PC-9 (cell line): ENCODE measurements around the gene TSPAN18.

ENCODE experiments used
- EZH2 ChIP-seq: fragments of 200-600 bp; sonication (generic); IDR thresholded peaks from 2 replicates; pipeline ENCODE4 v1.8.0; 2017; ENCODE audit warnings: antibody characterized with exemption, low read depth
- TF ChIP-seq, protein P1 (sequence below): fragments of 200-600 bp; sonication (generic); conservative IDR thresholded peaks from 2 replicates; pipeline ENCODE4 v1.6.1; 2017; ENCODE audit warnings: mixed run types, antibody characterized with exemption, mild to moderate bottlenecking, moderate library complexity

DNA sequence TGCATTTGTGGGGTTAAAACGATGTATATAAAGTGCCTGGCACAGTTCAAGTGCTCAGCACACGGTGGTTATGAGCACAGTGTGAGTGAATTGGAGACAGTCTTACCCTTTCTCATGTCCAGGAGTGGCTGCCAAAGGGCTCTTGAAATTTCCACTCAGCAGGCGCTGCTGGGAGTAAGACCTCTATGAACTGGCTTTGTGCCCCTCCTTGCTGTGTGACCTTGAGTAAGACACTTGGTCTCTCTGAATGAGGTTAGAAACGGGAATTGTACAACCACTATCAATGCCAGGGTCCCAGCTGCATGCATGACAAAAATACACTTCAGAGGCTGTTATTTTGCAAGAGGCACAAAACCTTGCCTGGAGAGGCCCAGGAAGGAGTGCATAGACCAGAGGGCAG lies 86.6 kb downstream of the TSPAN18 start:
- TF ChIP-seq, protein P1, sequence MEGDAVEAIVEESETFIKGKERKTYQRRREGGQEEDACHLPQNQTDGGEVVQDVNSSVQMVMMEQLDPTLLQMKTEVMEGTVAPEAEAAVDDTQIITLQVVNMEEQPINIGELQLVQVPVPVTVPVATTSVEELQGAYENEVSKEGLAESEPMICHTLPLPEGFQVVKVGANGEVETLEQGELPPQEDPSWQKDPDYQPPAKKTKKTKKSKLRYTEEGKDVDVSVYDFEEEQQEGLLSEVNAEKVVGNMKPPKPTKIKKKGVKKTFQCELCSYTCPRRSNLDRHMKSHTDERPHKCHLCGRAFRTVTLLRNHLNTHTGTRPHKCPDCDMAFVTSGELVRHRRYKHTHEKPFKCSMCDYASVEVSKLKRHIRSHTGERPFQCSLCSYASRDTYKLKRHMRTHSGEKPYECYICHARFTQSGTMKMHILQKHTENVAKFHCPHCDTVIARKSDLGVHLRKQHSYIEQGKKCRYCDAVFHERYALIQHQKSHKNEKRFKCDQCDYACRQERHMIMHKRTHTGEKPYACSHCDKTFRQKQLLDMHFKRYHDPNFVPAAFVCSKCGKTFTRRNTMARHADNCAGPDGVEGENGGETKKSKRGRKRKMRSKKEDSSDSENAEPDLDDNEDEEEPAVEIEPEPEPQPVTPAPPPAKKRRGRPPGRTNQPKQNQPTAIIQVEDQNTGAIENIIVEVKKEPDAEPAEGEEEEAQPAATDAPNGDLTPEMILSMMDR = no peak
- no peak for TF ChIP-seq EZH2
